ENCODE data around the gene BYSL.
"Not testable (repeated sequence)": the region's sequence is repeated elsewhere in the genome, so short reads cannot be mapped to it uniquely, and the experiment has no call there.

BYSL gene

DNA sequence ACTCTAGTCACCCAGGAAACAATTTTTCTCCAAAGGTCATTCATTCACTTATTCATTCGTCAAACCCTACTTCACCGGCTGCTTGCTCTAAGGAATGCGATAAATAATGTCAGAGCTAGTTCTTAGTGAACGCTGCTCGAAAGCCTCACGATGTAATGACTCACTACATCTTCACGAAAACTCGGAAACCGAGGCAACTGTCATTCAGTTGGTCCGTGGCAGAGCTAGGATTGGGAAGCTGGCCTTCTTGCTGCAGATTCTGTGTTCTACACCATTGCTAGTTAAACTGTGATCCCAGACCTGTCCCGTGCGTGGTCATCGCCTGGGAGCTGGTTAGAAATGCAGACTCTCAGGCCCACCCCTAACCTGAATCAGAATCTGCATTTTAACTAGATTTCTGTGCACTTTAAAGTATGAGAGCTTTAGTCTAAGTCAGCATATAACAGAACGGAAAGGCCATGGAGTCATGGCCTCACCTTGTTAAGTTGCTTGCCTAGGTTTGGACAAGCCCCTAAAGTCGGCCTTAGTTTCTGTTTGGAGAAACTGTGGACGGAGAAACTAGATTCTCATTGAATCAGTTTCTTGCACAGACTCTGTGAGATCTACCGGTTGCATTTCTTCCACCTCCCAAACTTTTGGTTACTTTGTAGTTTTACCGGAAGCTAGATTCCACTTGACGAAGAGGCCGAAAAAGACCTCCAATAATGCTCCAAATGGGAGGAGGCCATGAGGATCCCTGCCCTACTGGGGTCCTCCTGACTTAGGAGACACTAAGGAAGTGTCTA, 21.0 kb downstream of the BYSL start:
- peak; percentile 48 for DNase-seq

DNA sequence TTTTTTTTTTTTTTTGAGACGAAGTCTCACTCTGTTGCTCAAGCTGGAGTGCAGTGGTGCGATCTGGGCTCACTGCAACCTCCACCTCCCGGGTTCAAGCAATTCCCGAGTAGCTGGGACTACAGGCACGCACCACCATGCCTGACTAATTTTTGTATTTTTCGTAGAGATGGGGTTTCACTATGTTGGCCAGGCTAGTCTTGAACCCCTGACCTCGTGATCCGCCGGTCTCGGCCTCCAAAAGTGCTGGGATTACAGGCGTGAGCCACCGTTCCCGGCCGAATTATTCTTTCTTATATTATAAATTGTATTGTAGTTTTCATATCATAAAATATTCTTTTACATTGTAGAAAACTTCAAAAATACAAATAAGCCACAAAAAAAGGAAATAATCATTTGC, 21.6 kb downstream of the BYSL start:
- DNase-seq: not testable (repeated sequence)

DNA sequence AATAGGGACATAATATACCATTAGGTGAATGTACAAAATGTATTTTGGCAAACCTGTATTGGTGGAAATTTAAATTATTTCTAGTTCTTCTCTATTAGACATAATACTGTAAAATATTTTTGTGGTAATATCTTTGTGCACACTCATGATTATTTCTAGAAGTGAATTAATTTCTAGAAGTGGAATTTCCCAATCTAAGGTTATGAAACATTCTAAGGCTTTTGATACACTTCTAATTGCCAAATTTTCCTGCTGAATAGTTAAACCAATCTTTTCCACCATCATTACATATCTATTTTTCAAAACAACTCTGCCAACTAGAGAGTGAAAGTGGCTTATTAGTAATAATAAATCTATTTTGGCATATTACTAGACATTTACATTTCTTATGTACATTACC, 22.2 kb downstream of the BYSL start:
- DNase-seq: no peak

DNA sequence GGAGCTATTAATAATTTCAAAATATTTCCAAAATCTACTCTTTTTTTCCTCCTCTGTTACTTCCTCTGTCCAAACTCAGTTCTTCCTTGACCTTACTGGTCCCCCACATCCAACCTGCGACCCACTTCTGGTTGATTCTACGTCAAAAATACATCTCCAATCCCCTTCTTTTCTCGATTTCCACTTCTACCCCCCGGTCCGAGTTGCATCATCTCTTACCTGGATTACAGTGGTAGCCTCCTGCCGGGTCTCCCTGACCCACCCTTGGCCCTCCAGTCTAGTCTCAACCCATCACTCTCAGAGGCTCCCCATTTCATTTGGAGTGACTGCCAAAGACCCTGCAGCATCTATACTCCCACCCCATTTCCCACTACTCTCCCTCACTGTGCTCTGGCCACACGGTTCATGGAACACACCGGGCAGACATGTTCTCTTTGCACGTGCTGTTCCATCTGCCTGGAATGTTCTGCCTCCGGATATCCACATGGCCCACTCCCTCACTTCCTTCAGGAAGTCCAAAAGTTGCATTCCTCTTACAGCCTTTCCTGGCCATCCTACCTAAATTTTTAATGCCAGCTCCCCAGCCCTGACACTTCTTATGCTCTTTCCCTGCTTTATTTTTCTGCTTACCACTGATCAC, 26.4 kb downstream of the BYSL start:
- DNase-seq: no peak

DNA sequence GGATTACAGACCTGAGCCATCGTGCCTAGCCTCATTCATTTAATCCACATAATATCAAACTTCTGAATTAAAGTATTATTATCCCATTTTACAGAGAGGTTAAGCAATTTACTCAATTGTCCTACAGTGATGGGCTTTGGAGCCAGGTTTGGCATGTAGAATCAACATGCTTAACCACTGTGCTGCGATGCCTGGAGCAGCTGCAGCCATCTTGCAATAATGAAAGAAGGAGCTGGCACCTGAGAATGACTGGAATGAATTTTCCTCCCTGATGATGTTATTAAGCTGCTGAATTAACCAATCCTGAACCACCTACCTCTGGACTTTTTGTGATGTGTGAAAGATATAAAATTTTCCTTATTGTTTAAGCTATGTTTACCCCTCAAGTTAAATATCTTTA, 33.4 kb downstream of the BYSL start:
- no peak for DNase-seq

DNA sequence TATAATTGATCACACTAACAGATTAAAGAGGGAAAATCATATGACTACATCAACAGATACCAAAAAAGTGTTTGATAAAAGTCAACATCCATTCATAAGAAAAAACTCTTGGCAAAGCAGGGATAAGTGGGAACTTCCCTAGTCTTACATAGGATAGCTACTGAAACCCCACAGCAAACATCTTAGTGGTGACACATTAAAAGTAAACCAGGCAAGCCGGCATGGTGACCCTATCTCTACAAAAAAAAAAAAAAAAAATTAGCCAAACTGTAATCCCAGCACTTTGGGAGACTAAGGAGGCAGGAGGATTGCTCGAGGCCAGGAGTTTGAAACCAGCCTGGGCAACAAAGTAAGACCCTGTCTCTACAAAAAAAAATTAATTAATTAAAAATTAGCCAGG, 34.1 kb downstream of the BYSL start:
- DNase-seq: no peak

DNA sequence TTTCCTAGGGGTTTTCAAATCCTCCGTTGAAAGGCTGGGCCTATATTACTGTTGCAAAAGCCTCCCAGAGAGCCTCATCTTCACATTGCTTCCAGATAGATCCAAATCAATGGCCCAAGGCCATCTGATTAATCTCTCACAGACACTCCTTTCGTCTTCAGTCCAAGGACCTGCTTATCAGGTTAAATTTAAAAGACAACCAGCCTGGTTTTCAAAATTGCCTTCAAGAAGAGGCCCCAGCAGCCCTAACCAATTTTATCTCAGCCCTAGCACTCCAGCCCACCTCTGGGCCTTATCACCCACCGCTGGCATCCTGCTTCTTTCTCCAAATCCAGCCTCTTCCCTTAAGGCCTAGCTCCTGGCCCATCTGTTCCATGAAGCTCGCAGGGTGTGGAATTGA, 35.8 kb downstream of the BYSL start:
- DNase-seq: no peak

DNA sequence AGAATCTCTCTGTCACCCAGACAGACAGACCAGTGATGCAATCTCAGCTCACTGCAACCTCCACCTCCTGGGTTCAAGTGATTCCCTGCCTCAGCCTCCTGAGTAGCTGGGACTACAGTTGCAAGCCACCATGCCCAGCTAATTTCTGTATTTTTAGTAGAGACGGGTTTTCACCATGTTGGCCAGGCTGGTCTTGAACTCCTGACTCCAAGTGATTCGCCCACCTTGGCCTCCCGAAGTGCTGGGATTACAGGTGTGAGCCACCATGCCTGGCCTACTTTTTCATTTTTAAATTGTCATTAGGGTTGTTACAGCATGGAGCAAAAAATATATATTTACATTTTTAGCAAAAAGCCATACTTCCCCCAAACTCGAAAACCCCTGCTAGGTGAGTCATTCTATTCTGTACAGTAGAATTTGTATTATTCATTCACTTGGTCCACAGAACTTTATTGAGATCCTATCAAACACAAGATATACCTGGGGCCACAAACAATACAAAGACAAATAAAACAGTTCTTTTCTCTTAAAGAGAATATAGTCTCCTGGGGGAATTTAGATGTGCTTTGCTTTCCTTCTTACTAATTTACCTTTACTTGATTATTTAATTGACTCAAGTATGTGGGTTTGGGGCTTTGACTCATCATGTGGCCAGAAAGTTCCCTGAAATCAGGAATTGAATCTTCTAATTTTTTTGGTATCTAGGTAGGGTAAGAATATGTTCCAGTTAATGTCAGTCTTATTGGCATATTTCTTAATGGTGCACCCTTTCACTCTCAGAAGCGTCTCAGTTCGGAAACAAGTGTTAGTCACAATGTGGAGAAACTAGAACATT, 36.9 kb downstream of the BYSL start:
- no peak for DNase-seq

DNA sequence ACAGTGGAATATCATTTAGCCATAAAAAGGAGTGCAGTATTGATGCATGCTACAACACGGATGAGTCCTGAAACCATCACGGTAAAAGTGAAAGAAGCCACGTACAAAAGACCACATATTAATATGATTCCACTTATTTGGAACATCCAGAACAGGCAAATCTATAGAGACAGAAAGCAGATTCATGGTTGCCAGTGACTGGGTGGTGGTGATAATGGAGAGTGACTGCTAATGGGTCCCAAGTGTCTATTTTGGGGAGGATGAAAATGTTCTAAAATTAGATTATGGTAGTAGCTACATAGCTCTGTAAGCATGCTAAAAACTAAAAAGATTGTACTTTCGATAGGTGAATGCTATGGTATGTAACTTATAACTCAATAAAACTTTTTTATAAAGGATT, 38.7 kb downstream of the BYSL start:
- DNase-seq: no peak

DNA sequence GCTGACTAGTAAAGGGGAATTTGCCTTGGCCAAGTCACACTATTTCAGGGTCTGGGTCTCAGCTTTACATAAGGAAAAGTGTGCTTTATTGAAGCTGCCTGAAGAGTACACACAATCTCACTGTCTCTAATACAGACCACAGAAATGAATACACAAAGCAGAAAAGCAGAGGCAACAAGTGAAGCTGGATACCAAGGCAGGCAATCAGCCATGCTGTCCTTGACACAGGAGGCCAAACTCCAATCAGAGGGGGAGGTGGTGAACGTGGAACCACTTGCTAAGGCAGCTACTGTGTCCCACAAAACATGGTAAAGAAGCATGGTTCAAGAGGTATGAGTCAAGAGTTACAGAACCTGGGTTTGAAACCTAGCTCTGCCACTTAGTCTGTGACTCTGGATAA, 42.1 kb downstream of the BYSL start:
- no peak for DNase-seq

DNA sequence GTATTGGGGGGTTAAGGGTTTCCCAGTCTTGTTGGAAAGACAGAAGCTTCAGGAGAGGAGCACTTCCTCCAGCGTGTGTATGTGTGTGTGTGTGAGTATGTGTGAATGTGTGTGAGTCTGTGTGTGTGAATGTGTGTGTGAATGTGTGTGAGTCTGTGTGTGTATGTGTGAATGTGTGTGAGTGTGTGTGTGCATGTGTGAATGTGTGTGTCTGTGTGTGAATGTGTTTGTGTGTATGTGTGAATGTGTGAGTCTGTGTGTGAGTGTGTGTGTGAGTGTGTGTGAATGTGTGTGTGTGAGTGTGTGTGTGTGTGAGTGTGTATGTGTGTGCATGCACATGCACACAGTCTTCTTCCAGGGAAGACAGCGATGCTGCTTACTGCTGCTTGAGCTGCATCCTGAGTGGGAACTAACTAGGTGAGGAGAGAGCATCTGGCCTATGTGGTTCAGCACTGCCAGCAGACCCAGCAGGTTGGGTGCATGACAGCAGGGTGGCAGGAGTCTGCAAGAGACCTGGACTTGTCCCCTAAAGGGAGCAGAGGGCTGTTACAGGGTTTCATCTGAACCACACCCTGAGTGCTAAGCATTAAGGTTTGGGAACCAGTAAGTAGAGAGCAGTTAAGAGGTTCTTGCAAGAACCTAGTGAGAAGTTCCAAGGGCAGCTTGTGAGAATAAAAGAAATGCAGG, 43.0 kb downstream of the BYSL start:
- no peak for DNase-seq

DNA sequence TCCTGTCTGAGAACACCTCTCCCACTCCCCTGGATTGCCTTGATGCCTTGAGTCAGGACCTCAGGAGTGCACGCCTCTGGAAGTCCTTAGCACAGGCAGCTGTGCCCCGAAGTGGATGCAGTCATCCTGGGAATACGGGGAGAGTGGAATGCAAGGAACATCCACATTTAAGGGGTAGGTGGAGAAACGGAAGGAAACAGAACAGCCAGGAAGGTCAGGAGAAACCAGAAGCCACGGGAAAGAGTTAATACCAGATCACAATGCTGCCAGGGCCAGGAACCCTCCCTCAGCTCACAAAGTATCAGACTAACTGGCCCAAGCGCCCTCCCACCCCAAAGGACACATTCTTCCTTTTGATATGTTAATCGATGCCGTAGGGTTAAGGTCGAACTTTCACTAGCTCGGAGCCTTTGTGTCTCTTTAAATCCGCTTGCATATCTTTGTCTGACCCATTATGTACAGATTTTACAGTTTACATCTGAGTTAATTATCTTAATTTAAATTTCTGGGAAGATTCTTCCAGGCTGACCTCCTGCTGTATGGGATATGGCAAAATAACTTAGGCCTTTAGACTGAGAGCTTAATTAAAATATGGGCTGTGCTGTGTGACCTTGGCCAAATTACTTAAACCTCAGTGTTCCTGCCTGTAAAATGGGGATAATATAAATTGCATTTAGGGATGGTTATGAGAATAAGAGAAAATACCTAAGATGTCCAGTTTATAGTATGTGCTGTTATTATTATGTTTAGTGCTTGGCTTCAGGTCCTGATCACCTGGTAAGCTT, 44.3 kb downstream of the BYSL start:
- DNase-seq: no peak

DNA sequence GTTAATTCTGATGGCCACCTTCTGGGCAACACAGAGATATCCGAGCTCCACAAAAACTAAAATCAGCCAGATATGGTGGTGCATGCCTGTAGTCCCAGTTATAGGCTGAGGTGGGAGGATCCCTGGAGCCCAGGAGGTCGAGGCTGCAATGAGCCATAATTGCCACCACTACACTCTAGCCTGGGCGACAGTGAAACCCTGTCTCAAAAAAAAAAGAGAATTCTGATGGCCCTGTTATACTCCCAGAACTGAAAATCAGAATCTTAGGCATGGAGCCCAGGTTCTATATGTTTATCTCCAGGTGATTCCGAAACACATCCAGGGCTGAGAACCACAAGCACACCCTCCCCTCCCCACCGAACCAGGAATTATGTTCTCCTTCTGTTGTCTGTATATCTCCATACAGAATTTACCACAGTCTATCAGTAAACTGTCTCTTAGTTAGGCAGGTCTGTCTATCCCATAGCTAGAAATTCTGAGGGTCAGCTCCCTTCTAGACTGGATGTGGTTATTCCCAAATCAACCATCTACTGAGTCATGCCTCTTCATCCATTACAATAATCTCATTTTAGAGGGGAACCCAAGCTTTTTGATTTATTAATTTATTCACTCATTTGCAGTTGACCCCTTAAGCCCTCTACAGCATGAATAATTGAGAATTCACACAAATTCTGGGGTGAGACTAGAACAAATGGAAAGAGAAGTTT, 45.1 kb downstream of the BYSL start:
- no peak for DNase-seq

DNA sequence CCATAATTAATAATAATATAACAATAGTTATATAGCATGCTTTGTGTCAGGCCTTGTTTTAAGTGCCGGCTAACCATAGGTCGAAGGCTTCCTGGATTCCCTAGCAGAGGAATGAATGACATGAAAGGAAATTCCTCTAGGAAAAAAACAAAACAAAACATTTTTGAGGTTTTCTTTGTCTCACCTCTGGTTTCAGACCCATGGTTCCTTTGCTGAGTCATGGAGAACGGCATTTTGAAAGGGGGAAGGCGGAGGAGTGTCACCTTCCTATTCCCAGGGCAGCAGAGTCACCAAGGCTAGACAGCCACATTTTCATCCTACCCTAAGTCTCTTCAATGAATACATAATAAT, 45.6 kb downstream of the BYSL start:
- no peak for DNase-seq

DNA sequence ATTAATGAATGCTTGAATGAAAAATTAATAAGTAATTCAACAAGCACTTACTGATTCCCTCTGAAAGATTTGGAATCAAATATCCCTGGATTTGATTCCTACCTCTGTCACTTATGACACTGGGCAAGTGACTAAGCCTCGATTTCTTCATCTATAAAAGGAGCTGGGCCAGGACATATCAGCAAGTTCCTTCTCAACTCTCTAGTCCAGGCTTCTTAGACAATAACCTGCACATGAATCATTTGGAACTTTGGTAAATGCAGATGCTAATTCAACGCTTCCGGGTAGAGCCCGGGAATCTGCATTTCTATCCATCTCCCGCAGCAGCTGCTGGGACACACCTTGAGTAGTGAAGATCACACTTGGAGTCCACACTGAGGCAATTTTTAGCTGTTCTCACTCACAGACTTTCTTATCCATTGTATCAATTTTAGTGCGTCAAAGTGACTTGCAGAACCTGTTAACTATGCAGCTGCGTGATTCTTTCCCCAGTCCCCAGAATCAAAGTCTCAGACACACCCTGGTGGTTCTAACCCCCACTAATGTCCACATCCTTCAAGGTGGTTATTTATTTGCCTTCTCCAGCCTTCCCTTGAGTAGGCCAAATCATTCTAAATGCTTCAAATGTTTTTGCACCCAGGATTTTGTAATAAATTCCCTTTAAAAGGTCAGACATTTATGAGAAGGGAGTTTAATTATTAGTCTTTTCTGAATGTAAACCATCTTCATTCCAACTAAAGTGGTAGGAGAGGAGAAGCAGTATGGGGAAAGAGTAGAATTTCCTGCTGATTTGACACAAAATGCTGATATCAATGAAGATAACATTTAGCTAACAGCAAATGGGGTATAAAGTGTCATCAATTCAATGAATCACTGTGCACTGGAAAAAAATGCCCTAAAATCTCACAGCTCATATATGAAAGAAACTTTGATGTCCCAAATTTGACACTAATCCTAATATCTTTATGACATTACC, 46.3 kb downstream of the BYSL start:
- no peak for DNase-seq

DNA sequence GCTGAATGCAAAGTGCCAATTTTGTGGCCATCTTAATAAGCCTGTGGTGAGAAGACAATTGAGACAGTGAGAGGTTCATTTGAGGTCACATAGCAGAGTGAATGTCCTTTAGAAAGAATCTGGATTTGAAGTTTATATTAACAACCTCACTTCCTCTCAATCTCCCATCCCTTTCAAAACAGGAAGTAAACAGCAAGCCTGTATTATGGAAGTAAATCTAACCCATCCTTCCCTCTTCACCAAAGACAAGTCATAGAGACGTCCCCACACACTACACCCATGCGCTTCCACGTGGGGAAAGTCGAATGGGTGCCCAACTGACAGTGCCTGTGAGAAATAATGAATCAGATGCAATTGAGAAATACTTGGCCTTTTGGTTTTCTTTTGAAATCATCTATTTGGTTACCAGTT, 49.1 kb downstream of the BYSL start:
- no peak for DNase-seq

DNA sequence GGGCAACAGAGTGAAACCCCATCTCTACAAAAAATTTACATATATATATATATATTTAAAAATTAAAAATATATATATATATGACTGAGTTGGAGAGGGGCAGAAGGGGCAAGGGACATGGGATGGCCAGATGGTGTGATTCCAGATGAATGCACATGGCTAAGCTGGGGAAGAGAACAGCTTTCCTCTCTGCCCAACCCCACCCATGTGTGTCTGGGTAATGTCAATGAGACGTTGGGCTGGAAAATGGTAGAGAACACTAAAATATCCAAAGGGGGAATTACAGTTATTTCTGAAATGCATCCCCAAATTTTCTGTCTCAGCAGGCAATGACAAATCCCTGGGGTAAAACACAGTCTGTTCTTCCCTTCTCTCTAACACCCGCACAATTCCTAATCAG, 51.5 kb downstream of the BYSL start:
- no peak for DNase-seq

DNA sequence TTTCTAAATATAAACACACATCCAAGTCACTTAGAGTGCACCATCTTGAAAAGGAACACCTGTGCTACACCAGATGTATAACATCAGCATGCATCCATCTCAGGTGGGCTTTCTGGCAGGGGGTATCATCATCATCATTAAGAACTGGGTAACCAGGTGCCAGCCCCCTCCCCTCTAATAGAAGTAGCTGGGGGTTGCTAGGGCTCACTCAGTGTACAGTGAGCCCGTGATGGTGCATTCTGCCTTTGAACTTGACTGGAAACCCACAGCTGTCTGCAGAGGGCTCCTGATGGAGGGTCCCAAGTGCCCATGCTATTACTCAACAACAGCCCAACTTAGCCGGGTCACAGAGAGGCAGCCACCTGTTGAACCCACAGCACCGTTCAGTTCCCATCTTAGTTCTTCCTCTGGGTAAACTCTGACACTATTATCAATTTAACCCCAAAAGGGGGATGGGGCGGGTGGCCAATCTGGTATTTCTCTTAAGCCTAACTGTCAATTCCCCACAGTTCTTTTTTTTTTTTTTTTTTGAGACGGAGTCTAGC, 53.1 kb downstream of the BYSL start:
- DNase-seq: no peak

DNA sequence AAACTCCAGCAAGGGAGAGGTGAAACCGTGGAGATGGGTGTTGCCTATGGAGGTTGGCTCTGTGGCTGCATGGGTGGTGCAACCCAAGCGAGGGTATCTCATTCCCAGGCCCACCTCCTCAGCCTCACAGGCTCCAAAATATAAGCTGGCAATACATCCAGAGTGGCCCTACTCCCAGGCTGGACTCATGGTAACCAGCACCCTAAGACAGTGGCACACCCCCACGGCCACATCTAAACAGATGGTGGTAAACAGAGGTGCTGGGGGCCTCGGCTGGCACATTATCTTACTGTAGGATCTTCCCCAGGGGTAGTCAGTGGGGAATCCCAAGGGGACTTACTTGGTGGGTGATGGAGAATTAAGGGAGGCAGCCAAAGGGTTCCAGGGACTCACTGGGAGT, 54.0 kb downstream of the BYSL start:
- DNase-seq: no peak

DNA sequence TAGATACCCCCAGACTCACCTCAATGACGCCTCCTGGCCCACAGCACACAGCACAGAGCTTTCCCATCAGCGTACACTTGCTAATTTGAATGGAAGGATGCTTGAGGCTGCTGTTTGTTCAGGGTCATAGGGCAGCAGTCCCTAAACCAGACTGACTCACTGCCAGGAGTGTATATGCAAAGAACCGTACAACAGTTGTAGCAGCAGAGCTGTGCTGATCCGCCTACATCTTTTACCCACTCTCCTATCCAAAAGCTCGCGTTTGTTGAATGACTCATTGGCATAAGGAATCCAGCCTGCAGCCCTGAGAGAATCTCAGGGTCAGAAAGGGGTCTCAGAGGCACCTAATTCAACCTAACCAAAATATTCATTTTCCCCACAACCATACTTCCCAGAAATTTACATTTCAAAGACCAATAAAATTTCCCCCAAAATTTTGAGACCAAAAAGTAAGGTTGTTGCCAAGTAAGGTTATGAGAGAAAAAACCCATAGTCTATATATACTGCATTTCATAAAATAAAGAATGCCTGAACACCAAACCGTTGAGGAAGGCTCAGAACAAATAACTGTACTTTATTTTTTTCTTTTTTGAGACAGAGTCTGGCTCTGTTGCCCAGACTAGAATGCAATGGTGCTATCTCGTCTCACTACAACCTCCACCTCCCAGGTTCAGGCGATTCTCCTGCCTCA, 55.6 kb downstream of the BYSL start:
- DNase-seq: no peak

Measured in left hindlimb (tissue), 1 donor.